Kidney (tissue), 14 donors: ENCODE measurements around the gene PRDM8. TPM values are rescaled to one million over a fixed set of nuclear protein-coding genes. Genes with fewer than 3 reads are reported as not detected.

Source experiments
- DNase-seq, 5 donors: peaks; one replicate each; pipeline ENCODE4 v3.0.0-alpha.2; 2013 to 2020
- FAIRE-seq: peaks from 2 replicates; lab custom pipeline; 2012; peaks lifted over from hg19 to GRCh38; lab: Jason Lieb, UNC
- H3K27ac ChIP-seq, 2 donors: one replicate each; pipeline ENCODE4 v1.7.0; 2013; ENCODE audit warnings: low read depth in 2 of 2, low read length in 2 of 2, inconsistent platforms in 1 of 2
- H3K27me3 ChIP-seq: one replicate; pipeline ENCODE4 v1.7.1; 2013; ENCODE audit warnings: low read length, inconsistent platforms; ENCODE audit not compliant: control insufficient read depth, insufficient read depth
- H3K36me3 ChIP-seq, 3 donors: one replicate each; pipeline versions ENCODE4 v1.7.0 to v1.7.1; 2013; ENCODE audit warnings: low read length in 3 of 3, control low read depth in 1 of 3, inconsistent platforms in 1 of 3; ENCODE audit not compliant: insufficient read depth in 3 of 3, control insufficient read depth in 2 of 3
- H3K4me1 ChIP-seq, 3 donors: one replicate each; pipeline versions ENCODE4 v1.7.0 to v1.7.1; 2013; ENCODE audit warnings: low read length in 3 of 3, inconsistent platforms in 1 of 3, low read depth in 1 of 3; ENCODE audit not compliant: control insufficient read depth in 2 of 3, insufficient read depth in 2 of 3
- H3K4me3 ChIP-seq, 3 donors: one replicate each; pipeline versions ENCODE4 v1.7.0 to v1.8.1; 2013; ENCODE audit warnings: low read length in 3 of 3, control low read depth in 1 of 3, inconsistent platforms in 1 of 3
- H3K9ac ChIP-seq, 3 donors: one replicate each; pipeline versions ENCODE4 v1.7.0 to v1.7.1; 2013; ENCODE audit warnings: low read length in 3 of 3, control low read depth in 1 of 3, inconsistent platforms in 1 of 3
- H3K9me3 ChIP-seq, 3 donors: one replicate each; pipeline versions ENCODE4 v1.7.0 to v1.7.1; 2013; ENCODE audit warnings: low read length in 3 of 3, control low read depth in 1 of 3, inconsistent platforms in 1 of 3; ENCODE audit not compliant: control insufficient read depth in 2 of 3, insufficient read depth in 1 of 3
- CTCF ChIP-seq: IDR thresholded peaks from 3 replicates; pipeline ENCODE4 v1.5.1; 2012; ENCODE audit warnings: mild to moderate bottlenecking, moderate library complexity, borderline replicate concordance; ENCODE audit not compliant: insufficient read depth; ENCODE audit errors: extremely low read depth
- intact Hi-C: fragments of 100-400 bp; cut with DNase I; formaldehyde crosslinking; loops from one replicate; pipeline ENCODE4 v1.11.1; 2022
- polyA plus RNA-seq: library from polyadenylated mRNA; stranded (reverse); fragments of 350-450 nt; fragmentation: Illumina TruSeq; extraction: RNeasy Lipid Tissue Mini Kit (QIAGEN cat#74804); gene quantifications from one replicate; pipeline ENCODE4 v1.2.3, GENCODE V29; 2014; ENCODE audit warnings: low read depth, low replicate concordance; ENCODE audit not compliant: insufficient read depth
- total RNA-seq: library from RNA; stranded (reverse); fragmentation: NEBNext Ultra II Directional; extraction: Animal tissue kit (Norgen Biotek cat#: 25700); gene quantifications from one replicate; pipeline ENCODE4 v1.2.1, GENCODE V29; 2021
- donor health status: control.
- donor health status: control.
- donor health status: control.
- donor health status: control.
- donor health status: control.
- donor health status: DM: yes; HTN: yes; CAD: no.
- donor health status: Normal renal cell carcinoma (clear cell type).

PRDM8 gene
- total and polyA plus RNA-seq, 2 donors from 2014 or later, result 0.75 to 4.2 TPM

GRCh38 chr4:80165855-80166254, 31.4 kb upstream of the PRDM8 start:
- H3K4me1 ChIP-seq, result no peaks in the 10 kb centered on the region
- DNase-seq (no peak), FAIRE-seq (no peak)
- intact Hi-C loops, result no loop called here
- no peaks in the 10 kb centered on the region for H3K27me3 ChIP-seq
- H3K27ac ChIP-seq, result no peak overlapping the region
- H3K4me3 ChIP-seq, result no peak overlapping the region
- H3K9me3 ChIP-seq, result no peaks in the 10 kb centered on the region
- no peaks in the 10 kb centered on the region for H3K36me3 ChIP-seq
- no peak overlapping the region for H3K9ac ChIP-seq
- no peak for TF ChIP-seq CTCF

GRCh38 chr4:80171251-80171650, 26.1 kb upstream of the PRDM8 start:
- intact Hi-C loops, result no loop called here
- H3K4me3 ChIP-seq, result no peak overlapping the region
- no peaks in the 10 kb centered on the region for H3K9me3 ChIP-seq
- DNase-seq, result no peak
- no peak for FAIRE-seq
- H3K36me3 ChIP-seq, result no peaks in the 10 kb centered on the region
- no peaks in the 10 kb centered on the region for H3K27me3 ChIP-seq
- H3K9ac ChIP-seq, result no peak overlapping the region
- no peak for TF ChIP-seq CTCF
- H3K4me1 ChIP-seq, result no peaks in the 10 kb centered on the region
- H3K27ac ChIP-seq, result no peak overlapping the region

GRCh38 chr4:80171656-80172055, 25.6 kb upstream of the PRDM8 start:
- DNase-seq (no peak), FAIRE-seq (no peak)
- no peak for TF ChIP-seq CTCF
- Histone ChIP-seq H3K4me1 (no peaks in the 10 kb centered on the region), H3K9ac (no peak overlapping the region), H3K36me3 (no peaks in the 10 kb centered on the region), H3K27ac (no peak overlapping the region), H3K4me3 (no peak overlapping the region), H3K27me3 (no peaks in the 10 kb centered on the region), H3K9me3 (no peaks in the 10 kb centered on the region)
- intact Hi-C loops, result no loop called here

GRCh38 chr4:80172203-80172602, 25.1 kb upstream of the PRDM8 start:
- Histone ChIP-seq H3K9me3 (no peaks in the 10 kb centered on the region), H3K9ac (no peak overlapping the region), H3K36me3 (no peaks in the 10 kb centered on the region), H3K4me1 (no peaks in the 10 kb centered on the region), H3K4me3 (no peak overlapping the region), H3K27ac (no peak overlapping the region), H3K27me3 (no peaks in the 10 kb centered on the region)
- no peak for DNase-seq
- intact Hi-C loops, result no loop called here
- no peak for FAIRE-seq
- TF ChIP-seq CTCF, result no peak
